Ascending aorta (tissue), 2 donors: ENCODE measurements around the gene NUDT13. TPM values are rescaled to one million over a fixed set of nuclear protein-coding genes. Genes with fewer than 3 reads are reported as not detected.

ENCODE experiments used
- DNase-seq, 2 donors: peaks; one replicate each; pipeline ENCODE4 v3.0.0-alpha.2; 2019; ENCODE audit warnings: low spot score in 2 of 2
- H3K27ac ChIP-seq, 2 donors: fragments of 200-600 bp; sonication (generic); one replicate each; pipeline ENCODE4 v1.5.1; 2016 to 2017; ENCODE audit warnings: mild to moderate bottlenecking in 1 of 2
- H3K27me3 ChIP-seq: fragments of 200-600 bp; sonication (generic); one replicate; pipeline ENCODE4 v1.5.1; 2017
- H3K36me3 ChIP-seq, 2 donors: fragments of 200-600 bp; sonication (generic); one replicate each; pipeline ENCODE4 v1.5.1; 2016
- H3K4me1 ChIP-seq, 2 donors: fragments of 200-600 bp; sonication (generic); one replicate each; pipeline ENCODE4 v1.5.1; 2016 to 2017; ENCODE audit warnings: mild to moderate bottlenecking in 1 of 2
- H3K4me3 ChIP-seq, 2 donors: fragments of 200-600 bp; sonication (generic); one replicate each; pipeline ENCODE4 v1.5.1; 2016 to 2017; ENCODE audit warnings: mild to moderate bottlenecking in 1 of 2
- H3K9me3 ChIP-seq, 2 donors: fragments of 200-600 bp; sonication (generic); one replicate each; pipeline ENCODE4 v1.5.1; 2016
- CTCF ChIP-seq, 3 experiments: fragments of 200-600 bp in 2 of 3; fragments of 450-650 bp in 1 of 3; sonication (generic) in 2 of 3; IDR thresholded peaks; one replicate each; pipeline ENCODE4 v1.5.1; 2016 to 2019; ENCODE audit warnings: antibody characterized with exemption in 3 of 3, mild to moderate bottlenecking in 1 of 3, moderate library complexity in 1 of 3
- intact Hi-C: fragments of 100-400 bp; cut with DNase I; formaldehyde crosslinking; loops from one replicate; pipeline ENCODE4 v1.15.1; 2023
- total RNA-seq: library from RNA; depleted of rRNA; stranded (reverse); fragments of >200 nt; gene quantifications from one replicate; pipeline ENCODE4 v1.1.0, GENCODE V29; 2016

NUDT13 gene
- total RNA-seq, 1 donor from 2014 or later = 7.6 TPM

GRCh38 chr10:73156054-73156453 lies 45.8 kb downstream of the NUDT13 start:
- Histone ChIP-seq H3K27me3 (no peaks in the 10 kb centered on the region), H3K4me3 (no peak overlapping the region), H3K27ac (no peak overlapping the region), H3K36me3 (peaks cover 51 to 82% of the 10 kb centered on the region in 2 donors), H3K9me3 (no peaks in the 10 kb centered on the region), H3K4me1 (no peaks in the 10 kb centered on the region)
- intact Hi-C loops = no loop called here
- no peak for DNase-seq
- TF ChIP-seq CTCF (IDR thresholded peaks at IDR 0.05) = no peak

- peak; percentile 59 to 77 (median 61) for TF ChIP-seq CTCF (IDR thresholded peaks at IDR 0.05)
- Histone ChIP-seq H3K4me1 (peaks cover 0 to 2% of the 10 kb centered on the region in 2 donors), H3K27ac (no peak overlapping the region), H3K36me3 (peaks cover 32 to 62% of the 10 kb centered on the region in 2 donors), H3K27me3 (no peaks in the 10 kb centered on the region), H3K9me3 (no peaks in the 10 kb centered on the region), H3K4me3 (no peak overlapping the region)
- intact Hi-C loops = loop anchor here (2.0 kb wide), 1 partner anchor 62 kb away; the partner anchor contains the start of gene P4HA1
- peak in 1 of 2 donors; percentile 71 for DNase-seq
Measured at GRCh38 chr10:73159038-73159648, 48.9 kb downstream of the NUDT13 start.

- H3K36me3 ChIP-seq = peaks cover 22 to 43% of the 10 kb centered on the region in 2 donors
- H3K4me1 ChIP-seq = peaks cover 0 to 4% of the 10 kb centered on the region in 2 donors
- intact Hi-C loops = loop anchor here (10.0 kb wide), 1 partner anchor 806 kb away; the partner anchor contains the start of gene DNAJB12
Measured at GRCh38 chr10:73161079-73161478, 50.8 kb downstream of the NUDT13 start.

GRCh38 chr10:73161662-73162061 lies 51.4 kb downstream of the NUDT13 start:
- intact Hi-C loops = loop anchor here (10.0 kb wide), 1 partner anchor 807 kb away; the partner anchor contains the start of gene DNAJB12
- no peaks in the 10 kb centered on the region for H3K9me3 ChIP-seq
- H3K27ac ChIP-seq = no peak overlapping the region
- peaks cover 0 to 9% of the 10 kb centered on the region in 2 donors for H3K4me1 ChIP-seq
- no peak overlapping the region for H3K4me3 ChIP-seq
- no peaks in the 10 kb centered on the region for H3K27me3 ChIP-seq
- DNase-seq = no peak
- TF ChIP-seq CTCF (IDR thresholded peaks at IDR 0.05) = no peak
- peaks cover 18 to 38% of the 10 kb centered on the region in 2 donors for H3K36me3 ChIP-seq

More at GRCh38 chr10:73161079-73161478, 50.8 kb downstream of the NUDT13 start:
- no peak overlapping the region for H3K27ac ChIP-seq
- TF ChIP-seq CTCF (IDR thresholded peaks at IDR 0.05) = no peak
- no peak overlapping the region for H3K4me3 ChIP-seq
- DNase-seq = no peak
- no peaks in the 10 kb centered on the region for H3K9me3 ChIP-seq
- H3K27me3 ChIP-seq = no peaks in the 10 kb centered on the region

- Histone ChIP-seq H3K36me3 (peaks cover 9 to 24% of the 10 kb centered on the region in 2 donors), H3K9me3 (no peaks in the 10 kb centered on the region), H3K4me3 (no peak overlapping the region), H3K27me3 (no peaks in the 10 kb centered on the region), H3K4me1 (peaks cover 0 to 14% of the 10 kb centered on the region in 2 donors), H3K27ac (no peak overlapping the region)
- no peak for TF ChIP-seq CTCF (IDR thresholded peaks at IDR 0.05)
- intact Hi-C loops = loop anchor here (10.0 kb wide), 1 partner anchor 808 kb away; the partner anchor contains the start of gene DNAJB12
- no peak for DNase-seq
Measured at GRCh38 chr10:73163096-73163495, 52.8 kb downstream of the NUDT13 start.
